Ovary (tissue), 3 donors: ENCODE data around the gene SLC12A3.

ENCODE experiments used
- CTCF ChIP-seq, 3 donors: fragments of 450-650 bp in 2 of 3; fragments of 200-600 bp in 1 of 3; IDR thresholded peaks; one replicate each; pipeline versions ENCODE4 v1.5.1 to v1.8.0; 2016 to 2022; ENCODE audit warnings: antibody characterized with exemption in 3 of 3, mild to moderate bottlenecking in 1 of 3
- EP300 ChIP-seq: sonication (generic); formaldehyde crosslinking; IDR thresholded peaks from one replicate; pipeline ENCODE4 v1.6.1; 2017; ENCODE audit warnings: antibody characterized with exemption
- donor health status: DM: no; HTN: no; CAD: no.

- TF ChIP-seq EP300 (no peak), CTCF (IDR thresholded peaks at IDR 0.05) (no peak)
Measured at GRCh38 chr16:56891685-56892084, 26.7 kb downstream of the SLC12A3 start.
